Adrenal gland (tissue), 12 donors: ENCODE data around the gene MAN2B2. TPM values are rescaled to one million over a fixed set of nuclear protein-coding genes. Genes with fewer than 3 reads are reported as not detected.

Experiments
- DNase-seq, 7 donors: peaks; one replicate each; pipeline ENCODE4 v3.0.0-alpha.2; 2019 to 2020
- H3K27ac ChIP-seq, 5 donors: fragments of 200-600 bp; sonication (generic) in 4 of 5; 1 replicate in 3 of 5; 2 replicates in 2 of 5; pipeline versions ENCODE4 v1.5.1 to v1.8.0; 2016 to 2020; ENCODE audit warnings: mild to moderate bottlenecking in 1 of 5
- H3K27me3 ChIP-seq: fragments of 200-600 bp; 2 replicates; pipeline ENCODE4 v1.8.0; 2021
- H3K36me3 ChIP-seq, 2 donors: fragments of 200-600 bp; replicated peaks in 1 of 2; 1 replicate in 1 of 2; 2 replicates in 1 of 2; pipeline versions ENCODE4 v1.5.1 to v1.8.0; 2018 to 2022
- H3K4me1 ChIP-seq, 2 donors: fragments of 200-600 bp; replicated peaks in 1 of 2; 1 replicate in 1 of 2; 2 replicates in 1 of 2; pipeline versions ENCODE4 v1.5.1 to v1.8.0; 2018 to 2021
- H3K4me3 ChIP-seq, 4 donors: fragments of 200-600 bp; sonication (generic) in 3 of 4; one replicate each; pipeline ENCODE4 v1.5.1; 2016 to 2018
- H3K9me3 ChIP-seq, 3 donors: fragments of 200-600 bp; sonication (generic) in 1 of 3; replicated peaks in 1 of 3; 1 replicate in 2 of 3; 2 replicates in 1 of 3; pipeline versions ENCODE4 v1.5.1 to v1.8.0; 2016 to 2021
- CTCF ChIP-seq, 6 experiments: fragments of 450-650 bp in 4 of 6; fragments of 200-600 bp in 2 of 6; sonication (generic) in 1 of 6; IDR thresholded peaks; 1 replicate in 5 of 6; 2 replicates in 1 of 6; pipeline versions ENCODE4 v1.5.1 to v1.8.0; 2016 to 2021; ENCODE audit warnings: antibody characterized with exemption in 6 of 6, mild to moderate bottlenecking in 2 of 6, moderate library complexity in 1 of 6
- POLR2A ChIP-seq, 2 donors: fragments of 450-650 bp; IDR thresholded peaks; one replicate each; pipeline ENCODE4 v1.6.1; 2017; ENCODE audit warnings: antibody characterized with exemption in 2 of 2, mild to moderate bottlenecking in 2 of 2, moderate library complexity in 1 of 2
- WGBS, 4 donors: extraction: QIAGEN DNeasy Blood & Tissue Kit in 2 of 4; methylation state at CpG; one replicate each; pipeline versions ENCODE4 v1.1.5 to v1.1.7; 2013 to 2017; 5-methylcytosine and 5-hydroxymethylcytosine counted together
- intact Hi-C, 2 donors: fragments of 100-400 bp; cut with DNase I; formaldehyde crosslinking; loops; one replicate each; pipeline versions ENCODE4 v1.14.1 to v1.15.0; 2022 to 2023
- polyA plus RNA-seq, 3 donors: library from polyadenylated mRNA; stranded (reverse); fragments of 200-250 nt in 2 of 3; fragments of 350-450 nt in 1 of 3; fragmentation: Illumina TruSeq in 1 of 3; extraction: RNeasy Lipid Tissue Mini Kit (QIAGEN cat#74804) in 1 of 3; gene quantifications; one replicate each; pipeline ENCODE4 v1.2.3, GENCODE V29; 2013 to 2014
- total RNA-seq, 9 donors: library from RNA; depleted of rRNA in 4 of 9; stranded (reverse); fragments of >200 nt in 4 of 9; fragments of 120-200 nt in 1 of 9; fragmentation: NEBNext Ultra II Directional in 1 of 9; extraction: Animal tissue kit (Norgen Biotek cat#: 25700) in 1 of 9; gene quantifications; one replicate each; pipeline versions ENCODE4 v1.1.0 to v1.2.4, GENCODE V29; 2013 to 2023
- donor health status: healthy with polysubstance abuse.
- donor health status: Bipolar disorder and iron deficiency.
- donor health status: DM: yes; HTN: yes; CAD: no.
- donor health status: DM: no; HTN: no; CAD: no.
- donor health status: DM: no; HTN: no; CAD: no.
- donor health status: DM: yes; HTN: yes; CAD: no.

MAN2B2 gene
- total and polyA plus RNA-seq, 12 donors = 9.3 to 50.6 (median 27.7) TPM

- Histone ChIP-seq H3K27me3 (no peaks in the 10 kb centered on the region), H3K4me1 (peaks cover 6 to 20% of the 10 kb centered on the region in 2 donors), H3K27ac (peak overlapping the region in 1 of 5 donors; percentile 61), H3K4me3 (peak overlapping the region; percentile 38 to 96 (median 64)), H3K36me3 (peaks cover 0 to 6% of the 10 kb centered on the region in 2 donors), H3K9me3 (no peaks in the 10 kb centered on the region)
- DNase-seq = no peak
- intact Hi-C loops = no loop called here
- TF ChIP-seq CTCF (IDR thresholded peaks at IDR 0.05) (no peak), POLR2A (IDR thresholded peaks at IDR 0.05) (no peak)
- WGBS, 4 donors = 52 to 75% (median 58%) methylated on average over 11 to 17 of the region's 17 CpGs
Measured at GRCh38 chr4:6575503-6576240, 683 bp downstream of the MAN2B2 start.

GRCh38 chr4:6576512-6576911 lies 1.5 kb downstream of the MAN2B2 start:
- 83 to 92% (median 91%) methylated on average over 2 to 16 of the region's 16 CpGs for WGBS, 4 donors
- Histone ChIP-seq H3K4me3 (no peak overlapping the region), H3K4me1 (peaks cover 6 to 20% of the 10 kb centered on the region in 2 donors), H3K36me3 (peaks cover 0 to 14% of the 10 kb centered on the region in 2 donors), H3K27ac (no peak overlapping the region), H3K9me3 (no peaks in the 10 kb centered on the region), H3K27me3 (no peaks in the 10 kb centered on the region)
- intact Hi-C loops = no loop called here
- TF ChIP-seq CTCF (IDR thresholded peaks at IDR 0.05) = no peak
- no peak for TF ChIP-seq POLR2A (IDR thresholded peaks at IDR 0.05)
- no peak for DNase-seq

- H3K27ac ChIP-seq = no peak overlapping the region
- no peak for TF ChIP-seq POLR2A (IDR thresholded peaks at IDR 0.05)
- TF ChIP-seq CTCF (IDR thresholded peaks at IDR 0.05) = no peak
- H3K4me3 ChIP-seq = no peak overlapping the region
- no peaks in the 10 kb centered on the region for H3K9me3 ChIP-seq
- DNase-seq = no peak
- peaks cover 6 to 20% of the 10 kb centered on the region in 2 donors for H3K4me1 ChIP-seq
- intact Hi-C loops = no loop called here
- no peaks in the 10 kb centered on the region for H3K27me3 ChIP-seq
- WGBS, 4 donors = 95 to 99% (median 96%) methylated on average over 9 of the region's 9 CpGs
- H3K36me3 ChIP-seq = peaks cover 0 to 18% of the 10 kb centered on the region in 2 donors
Measured at GRCh38 chr4:6576932-6577331, 1.9 kb downstream of the MAN2B2 start.

GRCh38 chr4:6577409-6577808 lies 2.4 kb downstream of the MAN2B2 start:
- Histone ChIP-seq H3K36me3 (peaks cover 0 to 18% of the 10 kb centered on the region in 2 donors), H3K27ac (no peak overlapping the region), H3K9me3 (no peaks in the 10 kb centered on the region), H3K27me3 (no peaks in the 10 kb centered on the region), H3K4me1 (peaks cover 6 to 20% of the 10 kb centered on the region in 2 donors), H3K4me3 (no peak overlapping the region)
- TF ChIP-seq POLR2A (IDR thresholded peaks at IDR 0.05) (no peak), CTCF (IDR thresholded peaks at IDR 0.05) (no peak)
- DNase-seq = no peak
- 92 to 98% (median 95%) methylated on average over 6 to 10 of the region's 10 CpGs for WGBS, 4 donors
- intact Hi-C loops = no loop called here
